SK-N-SH (cell line): ENCODE results near the gene RBMY1E. TPM values are rescaled to one million over a fixed set of nuclear protein-coding genes. Genes with fewer than 3 reads are reported as not detected.
"Not testable (repeated sequence)": the region's sequence is repeated elsewhere in the genome, so short reads cannot be mapped to it uniquely, and the experiment has no call there.

Source experiments
- CTCF ChIA-PET: fragments of 300-600, 350-600 bp; formaldehyde crosslinking; extraction: SDS; loops from one replicate; lab custom pipeline; 2021; lab: Yijun Ruan, JAX
- POLR2A ChIA-PET: fragments of 350-600 bp; sonication (Branson Sonifier 250); formaldehyde crosslinking; extraction: SDS; loops from one replicate; lab custom pipeline; 2020; ENCODE audit warnings: antibody characterized with exemption, inconsistent platforms; lab: Yijun Ruan, JAX
- DNase-seq: peaks from one replicate; pipeline ENCODE4 v3.0.0; 2012
- H2AFZ ChIP-seq: fragments of 200-600 bp; sonication (generic); 2 replicates; pipeline ENCODE4 v1.8.1; 2016; ENCODE audit warnings: antibody characterized with exemption, mild to moderate bottlenecking, low read depth
- H3F3A ChIP-seq: fragments of 200-600 bp; sonication (generic); replicated peaks from 2 replicates; pipeline ENCODE3; 2016; ENCODE audit warnings: antibody characterized with exemption, mild to moderate bottlenecking; ENCODE audit not compliant: insufficient read depth
- H3K27ac ChIP-seq, 2 experiments: fragments of 200-500 bp in 1 of 2; fragments of 200-600 bp in 1 of 2; sonication (Bioruptor generic) in 1 of 2; sonication (generic), shearing (Covaris generic) in 1 of 2; 2 replicates each; pipeline versions ENCODE4 v1.5.1 to v1.6.1; 2014 to 2016; ENCODE audit warnings: low read depth in 2 of 2, inconsistent platforms in 1 of 2, low read length in 1 of 2, mild to moderate bottlenecking in 1 of 2, mixed read lengths in 1 of 2
- H3K27me3 ChIP-seq: fragments of 200-600 bp; sonication (generic), shearing (Covaris generic); 2 replicates; pipeline ENCODE4 v1.6.1; 2016; ENCODE audit warnings: mixed run types; ENCODE audit not compliant: insufficient read depth
- H3K36me3 ChIP-seq, 2 experiments: fragments of 200-500 bp in 1 of 2; fragments of 200-600 bp in 1 of 2; sonication (Bioruptor generic) in 1 of 2; sonication (generic) in 1 of 2; replicated peaks in 1 of 2; 2 replicates each; pipeline versions ENCODE3 to v1.5.1; 2014 to 2016; ENCODE audit warnings: low read length in 1 of 2, mild to moderate bottlenecking in 1 of 2; ENCODE audit not compliant: insufficient read depth in 2 of 2, control insufficient read depth in 1 of 2
- H3K4me1 ChIP-seq, 2 experiments: fragments of 200-500 bp in 1 of 2; fragments of 200-600 bp in 1 of 2; sonication (Bioruptor generic) in 1 of 2; sonication (generic), shearing (Covaris generic) in 1 of 2; 2 replicates each; pipeline versions ENCODE4 v1.5.1 to v1.6.1; 2014 to 2016; ENCODE audit warnings: low read depth in 1 of 2, low read length in 1 of 2, mixed run types in 1 of 2; ENCODE audit not compliant: insufficient read depth in 2 of 2, control insufficient read depth in 1 of 2
- H3K4me2 ChIP-seq: fragments of 200-600 bp; sonication (generic), shearing (Covaris generic); 2 replicates; pipeline ENCODE4 v1.6.1; 2017; ENCODE audit warnings: mixed run types
- H3K4me3 ChIP-seq, 2 experiments: fragments of 200-500 bp in 1 of 2; fragments of 200-600 bp in 1 of 2; sonication (Bioruptor generic) in 1 of 2; sonication (generic), shearing (Covaris generic) in 1 of 2; 2 replicates each; pipeline versions ENCODE4 v1.5.1 to v1.8.1; 2014 to 2016; ENCODE audit warnings: low read depth in 2 of 2, inconsistent platforms in 1 of 2, low read length in 1 of 2, mild to moderate bottlenecking in 1 of 2, mixed read lengths in 1 of 2, moderate library complexity in 1 of 2
- H3K79me2 ChIP-seq: fragments of 200-600 bp; sonication (generic); 2 replicates; pipeline ENCODE4 v1.8.1; 2017; ENCODE audit warnings: mild to moderate bottlenecking; ENCODE audit not compliant: insufficient read depth
- H3K9ac ChIP-seq: fragments of 200-600 bp; sonication (generic); 2 replicates; pipeline ENCODE4 v1.6.1; 2017; ENCODE audit warnings: mixed run types
- H3K9me2 ChIP-seq: fragments of 200-600 bp; sonication (generic); 2 replicates; pipeline ENCODE4 v1.6.1; 2017; ENCODE audit warnings: mixed run types
- H3K9me3 ChIP-seq: fragments of 200-600 bp; sonication (generic); 2 replicates; pipeline ENCODE4 v1.6.1; 2017; ENCODE audit warnings: mixed run types, mild to moderate bottlenecking, moderate library complexity
- H4K20me1 ChIP-seq: fragments of 200-600 bp; sonication (generic); 2 replicates; pipeline ENCODE4 v1.6.1; 2017; ENCODE audit warnings: mild to moderate bottlenecking, mixed run types; ENCODE audit not compliant: insufficient read depth
- WGBS: methylation state at CpG from one replicate; pipeline ENCODE4 v1.1.6; 2017; ENCODE audit warnings: low lambda C conversion rate; 5-methylcytosine and 5-hydroxymethylcytosine counted together
- polyA plus RNA-seq, 3 experiments: library from polyadenylated mRNA; depleted of rRNA; stranded (reverse); fragments of >200 nt; gene quantifications; 2 replicates each; pipeline ENCODE4 v1.2.3, GENCODE V29; 2012

The RBMY1E gene
- polyA plus RNA-seq (2012; rRNA removed): not detected in 2 replicates
- not detected in 2 replicates for polyA plus RNA-seq (2012; cell fraction: cytosol; rRNA removed)
- not detected in 2 replicates for polyA plus RNA-seq (2012; cell fraction: nucleus; rRNA removed)

DNA sequence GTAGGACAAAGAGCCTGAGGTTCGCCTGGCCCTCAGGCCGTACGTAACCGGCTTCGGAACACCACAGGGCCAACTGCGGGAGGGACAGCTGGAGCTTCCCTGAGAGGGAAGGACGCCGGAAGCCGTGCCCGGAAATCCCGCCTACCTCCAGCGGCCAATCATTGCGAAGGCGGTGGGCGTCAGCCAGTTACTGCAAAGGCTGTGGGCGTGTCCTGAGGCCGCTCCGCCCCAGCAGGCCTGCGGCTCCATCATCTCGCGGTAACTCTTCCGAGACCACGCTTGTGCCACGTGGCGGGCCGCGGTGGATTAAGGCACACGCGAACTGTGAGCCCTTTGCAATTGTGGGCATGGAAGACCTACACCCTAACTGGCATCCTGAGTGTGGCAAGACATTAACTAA is at the start of gene RBMY1E:
RBMY1E (minus strand) TSS at position 101 of the 400 bp plus-strand sequence. CDS start 1,978 bp downstream, outside the sequence.
- POLR2A ChIA-PET, CTCF ChIA-PET, H3K4me2 ChIP-seq, H3K4me3 ChIP-seq, DNase-seq, H3K27me3 ChIP-seq, H3K27ac ChIP-seq, H3F3A ChIP-seq, H3K9me3 ChIP-seq, H3K9ac ChIP-seq, H3K36me3 ChIP-seq, H3K4me1 ChIP-seq, H3K9me2 ChIP-seq, H3K79me2 ChIP-seq, H4K20me1 ChIP-seq, H2AFZ ChIP-seq: not testable (repeated sequence)
- no CpG with 5 or more reads among the region's 29 CpGs for WGBS

- H3K4me3 ChIP-seq, H3K9me2 ChIP-seq, H2AFZ ChIP-seq, H3K4me2 ChIP-seq, H3K9me3 ChIP-seq, POLR2A ChIA-PET, H3K36me3 ChIP-seq, H3F3A ChIP-seq, H3K79me2 ChIP-seq, H3K9ac ChIP-seq, H3K27me3 ChIP-seq, CTCF ChIA-PET, H3K4me1 ChIP-seq, H4K20me1 ChIP-seq, DNase-seq, H3K27ac ChIP-seq: not testable (repeated sequence)
- no CpG with 5 or more reads among the region's 28 CpGs for WGBS
These were observed 23.4 kb downstream of the RBMY1E start, which contains the start of gene RBMY1D for GRCh38 chrY:21894426-21894825. Gene RBMY1D (minus strand): TSS chrY:21894526. CDS start chrY:21892513, 2,013 bp downstream.

DNA sequence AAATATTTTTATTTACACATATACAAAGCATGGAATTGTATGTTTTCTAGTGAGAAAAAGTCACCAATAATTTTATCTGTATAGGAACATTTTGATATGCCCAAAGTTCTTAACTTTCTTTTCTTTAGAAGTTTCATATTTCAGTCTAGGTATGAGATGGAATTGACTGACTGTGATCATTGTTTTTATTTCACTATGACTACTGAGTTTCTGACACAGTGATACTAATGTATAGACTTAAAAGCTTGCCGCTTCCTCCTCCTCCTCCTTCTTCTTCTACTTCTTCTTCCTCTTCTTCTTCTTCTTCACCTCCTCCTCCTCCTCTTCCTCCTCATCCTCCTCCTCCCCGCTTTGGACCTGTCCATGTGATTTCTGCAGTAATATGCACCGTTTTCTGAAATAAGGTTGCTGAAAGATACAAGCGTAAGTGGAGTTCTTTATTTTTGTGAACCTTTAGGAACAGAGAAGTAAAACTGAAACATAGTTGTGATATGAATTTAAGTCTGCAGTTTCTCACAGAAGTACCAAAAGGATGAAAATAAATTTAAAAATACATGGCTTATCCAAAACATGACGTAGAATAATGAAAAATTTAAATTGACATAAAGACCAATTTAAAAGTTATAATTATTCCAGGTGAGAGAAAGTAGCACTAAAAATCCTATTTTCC is 48.3 kb downstream of the RBMY1E start:
- WGBS: no CpG with 5 or more reads among the region's 5 CpGs

More for the DNA sequence above, 48.3 kb downstream of the RBMY1E start:
- H2AFZ ChIP-seq, POLR2A ChIA-PET, H3K27me3 ChIP-seq, H3K4me1 ChIP-seq, H3K4me3 ChIP-seq, H3K79me2 ChIP-seq, H3K36me3 ChIP-seq, DNase-seq, H3F3A ChIP-seq, H3K27ac ChIP-seq, H3K9me3 ChIP-seq, CTCF ChIA-PET, H3K9me2 ChIP-seq, H3K9ac ChIP-seq, H4K20me1 ChIP-seq, H3K4me2 ChIP-seq: not testable (repeated sequence)

Other genes with a start within 250 kb of the RBMY1E start
- not detected in 2 replicates for gene RBMY1D, start 23.5 kb downstream of the RBMY1E start, polyA plus RNA-seq (2012; rRNA removed)